A549 (cell line): Measurements from ENCODE around the gene WIZ. TPM values are rescaled to one million over a fixed set of nuclear protein-coding genes. Genes with fewer than 3 reads are reported as not detected.

Experiments used
- ATAC-seq, 2 experiments: fragments of 200-7000 bp in 1 of 2; fragments of >200 bp in 1 of 2; cut with Nextera tagmentation in 1 of 2; cut with Tn5 transposase in 1 of 2; 3 replicates each; pipeline versions ENCODE4 v1.8.0 to v1.9.1; 2018 to 2020; ENCODE audit warnings: mild to moderate bottlenecking in 1 of 2, moderate library complexity in 1 of 2
- CTCF ChIA-PET: fragments of 300-600 bp; sonication (Branson Sonifier 250); formaldehyde crosslinking; extraction: SDS; loops from one replicate; lab custom pipeline; 2021; ENCODE audit warnings: antibody characterized with exemption, inconsistent platforms; lab: Yijun Ruan, JAX
- POLR2A ChIA-PET: fragments of 350-600 bp; formaldehyde crosslinking; extraction: SDS; loops from one replicate; lab custom pipeline; 2021; ENCODE audit warnings: antibody characterized with exemption, inconsistent platforms; lab: Yijun Ruan, JAX
- DNase-seq, 2 experiments: peaks; one replicate each; pipeline versions ENCODE4 v3.0.0 to v3.0.0-alpha.2; 2011 to 2016; ENCODE audit warnings: low read depth in 1 of 2, low spot score in 1 of 2
- FAIRE-seq: peaks from 2 replicates; lab custom pipeline; 2011; peaks lifted over from hg19 to GRCh38; lab: Jason Lieb, UNC
- H3K27ac ChIP-seq, 2 experiments: fragments of >200 bp; sonication (Bioruptor Twin); formaldehyde crosslinking; 3 replicates each; pipeline ENCODE4 v1.5.1; 2016 to 2017
- H3K4me1 ChIP-seq: fragments of >200 bp; sonication (Bioruptor Twin); formaldehyde crosslinking; 3 replicates; pipeline ENCODE4 v1.6.1; 2016
- H3K4me2 ChIP-seq: fragments of >200 bp; sonication (Bioruptor Twin); formaldehyde crosslinking; 3 replicates; pipeline ENCODE4 v1.6.1; 2016
- H3K4me3 ChIP-seq: fragments of >200 bp; sonication (Bioruptor Twin); formaldehyde crosslinking; 3 replicates; pipeline ENCODE4 v1.5.1; 2016
- H3K9me3 ChIP-seq: fragments of >200 bp; sonication (Bioruptor Twin); formaldehyde crosslinking; 3 replicates; pipeline ENCODE4 v1.6.1; 2016
- CBX8 ChIP-seq: fragments of 200-600 bp; sonication (generic); IDR thresholded peaks from 2 replicates; pipeline ENCODE4 v1.6.1; 2016
- CHD4 ChIP-seq: fragments of 200-600 bp; sonication (generic); IDR thresholded peaks from 2 replicates; pipeline ENCODE4 v1.6.1; 2016; ENCODE audit warnings: antibody characterized with exemption, mild to moderate bottlenecking, borderline replicate concordance
- EHMT2 ChIP-seq: fragments of 200-600 bp; sonication (generic); IDR thresholded peaks from 2 replicates; pipeline ENCODE4 v1.6.1; 2016; ENCODE audit warnings: antibody characterized with exemption, low read depth, mild to moderate bottlenecking, moderate library complexity
- EP300 ChIP-seq, 2 experiments: fragments of >200 bp; sonication (Bioruptor Twin); formaldehyde crosslinking; IDR thresholded peaks; 2 replicates in 1 of 2; 3 replicates in 1 of 2; pipeline ENCODE4 v1.6.1; 2016 to 2017
- FOSB ChIP-seq: fragments of 250-450 bp; sonication (Bioruptor Pico); IDR thresholded peaks from 2 replicates; pipeline ENCODE4 v1.5.0; 2020; ENCODE audit warnings: mild to moderate bottlenecking, moderate library complexity
- FOXS1 ChIP-seq: fragments of 250-450 bp; sonication (Bioruptor Pico); IDR thresholded peaks from 2 replicates; pipeline ENCODE4 v1.5.0; 2020; ENCODE audit warnings: mild to moderate bottlenecking, moderate library complexity
- HDAC2 ChIP-seq: fragments of 200-600 bp; sonication (generic); IDR thresholded peaks from 2 replicates; pipeline ENCODE4 v1.6.1; 2016
- HES2 ChIP-seq: fragments of >200 bp; sonication (Bioruptor Twin); formaldehyde crosslinking; IDR thresholded peaks from 2 replicates; pipeline ENCODE4 v1.6.1; 2016
- HEYL ChIP-seq: fragments of 250-450 bp; sonication (Bioruptor Pico); IDR thresholded peaks from 2 replicates; pipeline ENCODE4 v1.8.0; 2021; ENCODE audit warnings: mild to moderate bottlenecking, moderate library complexity
- HOXA7 ChIP-seq: fragments of 250-450 bp; sonication (Bioruptor Pico); IDR thresholded peaks from 2 replicates; pipeline ENCODE4 v1.5.0; 2020; ENCODE audit warnings: mild to moderate bottlenecking, moderate library complexity
- HOXB5 ChIP-seq: fragments of 250-450 bp; sonication (Bioruptor Pico); IDR thresholded peaks from 2 replicates; pipeline ENCODE4 v1.5.0; 2020; ENCODE audit warnings: mild to moderate bottlenecking, moderate library complexity
- JUNB ChIP-seq: fragments of >200 bp; sonication (Bioruptor Twin); formaldehyde crosslinking; IDR thresholded peaks from 2 replicates; pipeline ENCODE4 v1.6.1; 2016
- KDM1A ChIP-seq: fragments of 200-600 bp; sonication (generic); IDR thresholded peaks from 2 replicates; pipeline ENCODE4 v1.6.1; 2016; ENCODE audit warnings: low read depth, mild to moderate bottlenecking
- KDM5A ChIP-seq: fragments of 200-600 bp; sonication (generic); IDR thresholded peaks from 2 replicates; pipeline ENCODE4 v1.6.1; 2016; ENCODE audit warnings: antibody characterized with exemption, mild to moderate bottlenecking
- MAFK ChIP-seq: fragments of 450-650 bp; IDR thresholded peaks from 2 replicates; pipeline ENCODE4 v1.6.1; 2014; ENCODE audit not compliant: partially characterized antibody
- MAZ ChIP-seq: fragments of 150-350 bp; IDR thresholded peaks from 2 replicates; pipeline ENCODE4 v1.6.1; 2014; ENCODE audit warnings: antibody characterized with exemption, low read depth, low read length, borderline replicate concordance
- NPAS2 ChIP-seq: fragments of 250-450 bp; sonication (Bioruptor Pico); IDR thresholded peaks from 2 replicates; pipeline ENCODE4 v1.8.0; 2022; ENCODE audit warnings: mild to moderate bottlenecking, moderate library complexity, borderline replicate concordance
- NR3C1 ChIP-seq: fragments of >200 bp; sonication (Bioruptor Twin); formaldehyde crosslinking; IDR thresholded peaks from 3 replicates; pipeline ENCODE4 v1.6.1; 2017
- POLR2A ChIP-seq: IDR thresholded peaks from 2 replicates; pipeline ENCODE4 v1.6.1; 2012; ENCODE audit warnings: mild to moderate bottlenecking, low read length
- POLR2AphosphoS2 ChIP-seq: conservative IDR thresholded peaks from 2 replicates; pipeline ENCODE4 v1.6.1; 2012; ENCODE audit warnings: low read length, improper control_type of control experiment, inconsistent platforms
- RAD21 ChIP-seq, 2 experiments: fragments of >200 bp in 1 of 2; sonication (Bioruptor Twin) in 1 of 2; formaldehyde crosslinking in 1 of 2; IDR thresholded peaks in 1 of 2; conservative IDR thresholded peaks in 1 of 2; 2 replicates in 1 of 2; 3 replicates in 1 of 2; pipeline ENCODE4 v1.6.1; 2012 to 2018; ENCODE audit warnings: inconsistent platforms in 1 of 2
- REST ChIP-seq: fragments of 200-600 bp; sonication (generic); IDR thresholded peaks from 2 replicates; pipeline ENCODE4 v1.6.1; 2016; ENCODE audit warnings: antibody characterized with exemption, mild to moderate bottlenecking, moderate library complexity
- RFX5 ChIP-seq: fragments of 450-650 bp; IDR thresholded peaks from 2 replicates; pipeline ENCODE4 v1.7.1; 2014; ENCODE audit warnings: antibody characterized with exemption, mild to moderate bottlenecking, moderate library complexity
- RNF2 ChIP-seq: fragments of 200-600 bp; sonication (generic); IDR thresholded peaks from 2 replicates; pipeline ENCODE4 v1.6.1; 2016; ENCODE audit warnings: low read depth, mild to moderate bottlenecking, antibody characterized with exemption, moderate library complexity, borderline replicate concordance
- TFCP2L1 ChIP-seq: fragments of 250-450 bp; sonication (Bioruptor Pico); IDR thresholded peaks from 2 replicates; pipeline ENCODE4 v1.5.0; 2021; ENCODE audit warnings: mild to moderate bottlenecking
- ZSCAN20 ChIP-seq: fragments of 250-450 bp; sonication (Bioruptor Pico); IDR thresholded peaks from 2 replicates; pipeline ENCODE4 v1.8.0; 2022; ENCODE audit warnings: mild to moderate bottlenecking, moderate library complexity
- WGBS: methylation state at CpG from one replicate; pipeline ENCODE4 v1.1.6; 2017; ENCODE audit errors: missing lambda C conversion rate; 5-methylcytosine and 5-hydroxymethylcytosine counted together
- polyA plus RNA-seq, 4 experiments: library from polyadenylated mRNA; depleted of rRNA in 3 of 4; stranded (reverse); fragments of >200 nt; fragmentation: RNase III in 1 of 4; extraction: RNeasy Plus Mini Kit Qiagen cat#74134 plus additional on column Dnase treatment in 1 of 4; gene quantifications; 2 replicates in 3 of 4; 3 replicates in 1 of 4; pipeline ENCODE4 v1.2.3, GENCODE V29; 2011 to 2017
- TF ChIP-seq, protein P1 (sequence below): IDR thresholded peaks from 2 replicates; pipeline ENCODE4 v1.6.1; 2012

The WIZ gene
- polyA plus RNA-seq, 2 of the 4 experiments (the other 2 are of a cell fraction): 3.7 to 15.1 TPM

GRCh38 chr19:15418579-15419412, 31.0 kb downstream of the WIZ start, which contains the start of gene AKAP8L (continued):
- TF ChIP-seq REST: peak; percentile 46; the same call in 1 of the 2 replicates

DNA sequence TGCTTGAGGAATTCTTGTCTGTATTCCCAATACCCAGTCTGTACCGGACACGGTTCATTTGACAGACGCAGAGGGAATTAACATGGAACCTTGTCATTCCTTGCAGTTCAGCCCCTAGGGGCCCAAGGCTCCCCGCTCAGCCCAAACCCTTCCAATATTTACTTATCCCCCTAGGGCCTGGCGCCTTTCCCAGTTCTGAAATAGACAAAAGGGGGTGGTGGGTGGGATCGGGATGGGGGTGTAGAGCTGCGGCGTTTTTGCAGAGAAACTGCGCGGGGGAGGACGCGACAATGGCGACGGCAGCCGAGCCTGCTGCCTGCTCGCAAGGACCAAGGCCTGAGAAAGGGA, 31.6 kb downstream of the WIZ start:
- ChIA-PET CTCF (interaction anchor here (0.6 to 3.5 kb wide), 8 partner anchors 8 to 140 kb away, joined by 3 to 15 read pairs (median 5); partner anchors contain the start of gene AKAP8), POLR2A (interaction anchor here (1.3 to 3.1 kb wide), 5 partner anchors 18 to 138 kb away, joined by 3 to 34 read pairs (median 6); partner anchors contain the start of gene AKAP8)
- no peak for FAIRE-seq
- TF ChIP-seq TFCP2L1 (CRISPR knock-in tag) (no peak), MAFK (no peak), KDM5A (no peak), HDAC2 (no peak), JUNB (no peak), POLR2A (no peak), KDM1A (no peak), POLR2AphosphoS2 (no peak), FOSB (CRISPR knock-in tag) (no peak), NR3C1 (no peak), HOXB5 (CRISPR knock-in tag) (no peak), ZSCAN20 (CRISPR knock-in tag) (no peak), HEYL (CRISPR knock-in tag) (no peak)
- Histone ChIP-seq H3K4me2 (peak overlapping the region; percentile 90), H3K9me3 (peaks cover 1% of the 10 kb centered on the region; the same call in 1 of the 3 replicates), H3K27ac (peak overlapping the region; percentile 85 to 96), H3K4me3 (peak overlapping the region; percentile 78), H3K4me1 (peaks cover 16% of the 10 kb centered on the region)
- peak in 1 of 2 experiments; percentile 21 for DNase-seq
- WGBS: 4% methylated on average over 13 of the region's 16 CpGs
- peak in 1 of 2 experiments; percentile 1; a peak in 1 of 6 replicates for ATAC-seq

DNA sequence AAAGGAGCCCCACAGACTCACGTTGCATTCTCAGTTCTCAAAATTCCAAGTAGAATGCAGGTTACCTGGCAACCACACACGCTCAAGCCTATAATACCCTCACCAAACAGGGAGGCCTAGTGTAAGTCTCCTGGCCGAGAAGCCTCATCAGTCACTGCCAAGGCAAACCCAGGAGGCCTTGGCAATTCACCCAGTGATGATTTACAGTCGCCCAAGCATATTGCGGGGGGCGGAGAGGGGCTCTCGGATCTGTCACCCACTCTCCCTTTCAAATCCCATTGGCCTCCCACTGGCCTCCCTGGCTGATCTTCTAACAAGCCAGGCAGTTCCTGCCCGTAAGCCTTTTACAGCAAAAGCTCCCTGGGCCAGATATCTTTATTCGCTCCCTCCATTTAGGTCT, 32.1 kb downstream of the WIZ start:
- Histone ChIP-seq H3K4me3 (peak overlapping the region; percentile 78), H3K27ac (peak overlapping the region; percentile 85 to 96), H3K9me3 (no peaks in the 10 kb centered on the region), H3K4me1 (peaks cover 20% of the 10 kb centered on the region), H3K4me2 (peak overlapping the region; percentile 90)
- DNase-seq (no peak), FAIRE-seq (no peak), ATAC-seq (no peak)
- POLR2A ChIA-PET: interaction anchor here (1.8 to 3.1 kb wide), 3 partner anchors 18 to 138 kb away, joined by 6 to 34 read pairs (median 14); partner anchors contain the start of gene AKAP8
- TF ChIP-seq CHD4 (no peak), RNF2 (no peak), MAFK (no peak), JUNB (no peak), TFCP2L1 (CRISPR knock-in tag) (no peak), HOXA7 (CRISPR knock-in tag) (no peak), HES2 (no peak), EHMT2 (no peak), RAD21 (conservative IDR thresholded peaks at IDR 0.05 in 1 of 2, IDR thresholded peaks at IDR 0.05 in 1 of 2) (no peak), CBX8 (no peak), FOXS1 (CRISPR knock-in tag) (no peak), NPAS2 (no peak), RFX5 (no peak), HOXB5 (CRISPR knock-in tag) (no peak), MAZ (no peak), POLR2AphosphoS2 (no peak), EP300 (IDR thresholded peaks at IDR 0.05) (no peak)
- TF ChIP-seq, protein P1, sequence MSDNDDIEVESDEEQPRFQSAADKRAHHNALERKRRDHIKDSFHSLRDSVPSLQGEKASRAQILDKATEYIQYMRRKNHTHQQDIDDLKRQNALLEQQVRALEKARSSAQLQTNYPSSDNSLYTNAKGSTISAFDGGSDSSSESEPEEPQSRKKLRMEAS: no peak
- WGBS: 53% methylated on average over 9 of the region's 9 CpGs
- CTCF ChIA-PET: interaction anchor here (1.0 to 3.5 kb wide), 3 partner anchors 37 to 134 kb away, joined by 3 to 15 read pairs (median 12); partner anchors contain the start of gene AKAP8
